Lower lobe of right lung (tissue), 2 donors: ENCODE measurements around the gene MICAL3. TPM values are rescaled to one million over a fixed set of nuclear protein-coding genes. Genes with fewer than 3 reads are reported as not detected.

Experiments used
- ATAC-seq, 2 donors: fragments of 200-7000 bp; cut with Tn5 transposase; one replicate each; pipeline ENCODE4 v1.9.1; 2020 to 2022; ENCODE audit warnings: mild to moderate bottlenecking in 2 of 2, moderate library complexity in 2 of 2
- DNase-seq: peaks from one replicate; pipeline ENCODE4 v3.0.0-alpha.2; 2020
- H3K27ac ChIP-seq: fragments of 200-600 bp; one replicate; pipeline ENCODE4 v1.8.0; 2022
- H3K27me3 ChIP-seq: fragments of 200-600 bp; one replicate; pipeline ENCODE4 v1.8.0; 2022; ENCODE audit warnings: low read depth
- H3K36me3 ChIP-seq: fragments of 200-600 bp; one replicate; pipeline ENCODE4 v1.8.0; 2022; ENCODE audit warnings: mild to moderate bottlenecking
- H3K4me1 ChIP-seq: fragments of 200-600 bp; one replicate; pipeline ENCODE4 v1.8.0; 2022
- H3K4me3 ChIP-seq: fragments of 200-600 bp; one replicate; pipeline ENCODE4 v1.8.0; 2022; ENCODE audit warnings: mild to moderate bottlenecking
- H3K9me3 ChIP-seq: fragments of 200-600 bp; one replicate; pipeline ENCODE4 v1.8.0; 2022
- CTCF ChIP-seq: fragments of 200-600 bp; IDR thresholded peaks from one replicate; pipeline ENCODE4 v1.8.0; 2022; ENCODE audit warnings: antibody characterized with exemption, mild to moderate bottlenecking
- intact Hi-C: fragments of 100-400 bp; cut with DNase I; formaldehyde crosslinking; loops from one replicate; pipeline ENCODE4 v1.11.0; 2022
- total RNA-seq: library from RNA; stranded (reverse); fragmentation: NEBNext Ultra II Directional; extraction: Animal tissue kit (Norgen Biotek cat#: 25700); gene quantifications from one replicate; pipeline ENCODE4 v1.2.1, GENCODE V29; 2021
- donor health status: DM: no; HTN: yes; CAD: no; lungs with severe emphysema.

The MICAL3 gene
- total RNA-seq, 1 donor from 2014 or later, result 23.5 TPM

DNA sequence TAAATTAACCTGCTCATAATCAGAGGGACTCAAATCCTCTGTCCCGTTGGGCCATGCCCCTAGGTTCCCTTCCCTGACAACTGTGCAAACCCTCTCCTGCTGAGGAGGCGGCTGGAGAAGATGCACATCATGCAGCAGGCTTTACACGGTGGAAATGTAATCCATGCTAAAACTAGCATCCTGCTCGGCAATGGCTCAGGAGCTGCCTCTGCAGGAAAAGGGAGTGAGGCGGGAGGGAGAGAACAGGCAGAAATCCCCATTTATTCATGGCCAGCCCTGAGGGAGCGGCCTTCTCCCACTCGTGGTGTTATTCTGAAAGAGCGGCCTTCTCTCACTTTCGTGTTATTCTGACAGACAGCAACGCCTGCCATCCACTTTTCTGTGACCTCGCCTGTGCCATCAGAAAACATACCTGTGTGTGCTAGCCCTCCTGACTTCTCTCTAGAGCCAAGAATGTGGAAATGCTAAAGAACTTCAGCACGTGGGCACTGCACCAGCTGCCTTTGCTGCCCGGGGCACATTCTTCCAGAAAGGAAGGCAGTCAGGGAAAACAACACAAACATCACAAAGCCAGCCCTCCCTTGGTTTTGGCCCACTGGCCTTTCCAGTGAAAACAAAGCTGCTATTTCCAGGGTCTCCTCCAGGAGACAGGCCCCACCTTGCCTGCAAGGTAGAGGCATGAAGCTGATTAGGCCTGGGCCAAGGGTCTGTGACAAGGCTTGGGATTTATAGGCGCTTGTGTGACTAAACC lies 187.2 kb downstream of the MICAL3 start:
- no peak for TF ChIP-seq CTCF
- DNase-seq (no peak), ATAC-seq (peak; percentile 65 to 69)
- intact Hi-C loops, result no loop called here
- Histone ChIP-seq H3K9me3 (no peaks in the 10 kb centered on the region), H3K36me3 (peaks cover 37% of the 10 kb centered on the region), H3K4me3 (no peak overlapping the region), H3K4me1 (peaks cover 9% of the 10 kb centered on the region), H3K27ac (no peak overlapping the region), H3K27me3 (no peaks in the 10 kb centered on the region)

GRCh38 chr22:17835256-17835655 lies 189.1 kb downstream of the MICAL3 start:
- H3K4me1 ChIP-seq, result peaks cover 9% of the 10 kb centered on the region
- H3K36me3 ChIP-seq, result peaks cover 22% of the 10 kb centered on the region
- TF ChIP-seq CTCF, result no peak
- no peaks in the 10 kb centered on the region for H3K27me3 ChIP-seq
- H3K4me3 ChIP-seq, result no peak overlapping the region
- intact Hi-C loops, result no loop called here
- no peaks in the 10 kb centered on the region for H3K9me3 ChIP-seq
- ATAC-seq (no peak), DNase-seq (no peak)
- no peak overlapping the region for H3K27ac ChIP-seq

DNA sequence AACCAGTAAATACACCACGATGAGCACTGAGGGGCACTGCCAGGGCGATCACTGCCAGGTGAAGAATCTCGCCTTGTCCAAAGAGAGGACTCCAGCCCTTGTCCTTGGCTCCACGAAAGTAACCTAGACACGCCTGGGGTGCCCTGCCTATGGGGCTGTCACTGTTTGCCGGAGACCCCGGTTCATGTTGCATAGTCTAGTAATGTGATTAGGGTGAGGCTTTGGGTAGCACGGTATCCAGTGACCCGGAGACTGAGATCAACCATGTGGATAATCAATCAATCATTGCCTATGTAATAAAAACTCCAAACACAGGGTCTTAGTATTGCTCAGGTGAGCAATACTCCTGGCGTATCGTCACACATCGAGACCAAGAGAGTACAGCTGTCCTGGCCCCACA lies 190.9 kb downstream of the MICAL3 start:
- DNase-seq (no peak), ATAC-seq (no peak)
- no peaks in the 10 kb centered on the region for H3K27me3 ChIP-seq
- TF ChIP-seq CTCF, result no peak
- H3K9me3 ChIP-seq, result no peaks in the 10 kb centered on the region
- peaks cover 18% of the 10 kb centered on the region for H3K36me3 ChIP-seq
- no peak overlapping the region for H3K27ac ChIP-seq
- intact Hi-C loops, result no loop called here
- peaks cover 9% of the 10 kb centered on the region for H3K4me1 ChIP-seq
- no peak overlapping the region for H3K4me3 ChIP-seq

DNA sequence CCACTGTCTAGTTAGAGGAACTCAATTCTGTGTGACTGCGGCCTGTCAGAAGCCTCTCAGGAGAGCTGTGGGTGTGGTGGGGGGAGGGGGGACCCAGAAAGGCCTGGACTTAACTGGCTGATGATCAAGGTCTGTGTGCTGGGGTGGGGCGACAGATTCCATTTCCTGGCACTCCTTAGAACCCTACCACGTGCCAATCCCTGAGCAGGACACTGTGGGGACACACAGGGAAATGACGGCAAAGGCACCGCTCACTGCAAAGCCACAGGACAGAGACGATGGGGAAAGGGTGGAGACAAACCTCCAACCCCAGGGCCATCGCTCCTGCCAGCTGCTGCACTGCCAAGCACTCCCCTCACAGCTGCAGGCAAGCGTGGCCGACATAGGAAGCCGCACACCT lies 191.7 kb downstream of the MICAL3 start:
- H3K4me1 ChIP-seq, result peaks cover 9% of the 10 kb centered on the region
- no peak for DNase-seq
- H3K36me3 ChIP-seq, result peaks cover 18% of the 10 kb centered on the region
- intact Hi-C loops, result no loop called here
- no peak for ATAC-seq
- no peak for TF ChIP-seq CTCF
- no peak overlapping the region for H3K4me3 ChIP-seq
- H3K9me3 ChIP-seq, result no peaks in the 10 kb centered on the region
- H3K27ac ChIP-seq, result no peak overlapping the region
- no peaks in the 10 kb centered on the region for H3K27me3 ChIP-seq

- Histone ChIP-seq H3K4me1 (peaks cover under 1% of the 10 kb centered on the region), H3K4me3 (no peak overlapping the region), H3K27ac (no peak overlapping the region), H3K36me3 (peaks cover 18% of the 10 kb centered on the region), H3K9me3 (no peaks in the 10 kb centered on the region), H3K27me3 (no peaks in the 10 kb centered on the region)
- intact Hi-C loops, result no loop called here
- TF ChIP-seq CTCF, result no peak
- DNase-seq (no peak), ATAC-seq (no peak)
Observed at GRCh38 chr22:17831501-17832251, 192.7 kb downstream of the MICAL3 start.
